ENCODE data around the gene RERE. TPM values are rescaled to one million over a fixed set of nuclear protein-coding genes. Genes with fewer than 3 reads are reported as not detected.

Gene RERE
- total RNA-seq, 1 experiment from 2014 or later = 40.6 TPM

- ChIA-PET POLR2A (no interaction called here), RAD21 (ENCODE audit: low non-redundant PET in 1 of 2, low total read pairs in 2 of 2, uncharacterized antibody in 2 of 2, unreplicated experiment in 2 of 2) (no interaction called here)
- no peak overlapping the region for H3K27ac ChIP-seq (ENCODE audit: low read depth, low read length)
Observed at GRCh38 chr1:8389958-8390535, 427.4 kb downstream of the RERE start.

More at GRCh38 chr1:8389958-8390535, 427.4 kb downstream of the RERE start:
- Histone ChIP-seq H3K4me2 (ENCODE audit: low read length) (no peak overlapping the region), H4K20me1 (ENCODE audit: insufficient read depth) (no peaks in the 10 kb centered on the region), H3K79me2 (ENCODE audit: insufficient read depth, low read length) (peaks cover 4% of the 10 kb centered on the region), H3K9me3 (ENCODE audit: control insufficient read depth in 1 of 2, insufficient read depth in 1 of 2, low read depth in 1 of 2, low read length in 2 of 2) (no peaks in the 10 kb centered on the region), H2AFZ (ENCODE audit: low read depth, low read length, poor library complexity, severe bottlenecking) (no peak overlapping the region), H3K9me2 (ENCODE audit: insufficient read depth) (no peaks in the 10 kb centered on the region), H3K27me3 (ENCODE audit: insufficient read depth, low read length) (no peaks in the 10 kb centered on the region), H3K36me3 (ENCODE audit: control insufficient read depth in 1 of 2, insufficient read depth in 2 of 2, low read length in 2 of 2) (no peaks in the 10 kb centered on the region), H3K4me3 (replicated peaks in 1 of 2; ENCODE audit: low read depth in 1 of 2, low read length in 2 of 2) (no peak overlapping the region), H3K9ac (ENCODE audit: low read length) (no peak overlapping the region), H3K4me1 (ENCODE audit: control insufficient read depth in 1 of 2, insufficient read depth in 2 of 2, low read length in 2 of 2) (peaks cover 0 to 4% of the 10 kb centered on the region in 2 experiments; a peak in 1 of 4 replicates)
- no peak for ATAC-seq
- TF ChIP-seq FOSL1 (IDR thresholded peaks at IDR 0.05; ENCODE audit: low read depth) (no peak), ZBTB33 (IDR thresholded peaks at IDR 0.05; ENCODE audit: extremely low read depth, insufficient replicate concordance, low read length) (no peak), SRF (IDR thresholded peaks at IDR 0.05; ENCODE audit: low read depth) (no peak), EZH2 (IDR thresholded peaks at IDR 0.05) (no peak), EGR1 (IDR thresholded peaks at IDR 0.05; ENCODE audit: low read depth) (no peak), ZFX (IDR thresholded peaks at IDR 0.05) (no peak), EZH2phosphoT487 (IDR thresholded peaks at IDR 0.05; ENCODE audit: borderline replicate concordance) (no peak), RAD21 (IDR thresholded peaks at IDR 0.05; ENCODE audit: low read depth) (no peak), MAX (IDR thresholded peaks at IDR 0.05) (no peak), ELF1 (IDR thresholded peaks at IDR 0.05; ENCODE audit: borderline replicate concordance, low read depth) (no peak), POLR2AphosphoS5 (IDR thresholded peaks at IDR 0.05; ENCODE audit: low read depth, low read length) (no peak), YY1 (IDR thresholded peaks at IDR 0.05; ENCODE audit: extremely low read depth, insufficient replicate concordance, low read depth, low read length) (no peak), TCF7L2 (IDR thresholded peaks at IDR 0.05; ENCODE audit: borderline replicate concordance, extremely low read depth, insufficient read depth, insufficient read length) (no peak), CEBPB (IDR thresholded peaks at IDR 0.05; ENCODE audit: low read depth) (no peak), POLR2A (IDR thresholded peaks at IDR 0.05; ENCODE audit: borderline replicate concordance, extremely low read depth, insufficient read depth, insufficient read length) (no peak), ZNF274 (IDR thresholded peaks at IDR 0.05; ENCODE audit: low read depth, low read length) (no peak), CTCF (IDR thresholded peaks at IDR 0.05 in 2 of 3, conservative IDR thresholded peaks at IDR 0.05 in 1 of 3; ENCODE audit: borderline replicate concordance in 1 of 3, insufficient read depth in 1 of 3, low read depth in 2 of 3, low read length in 2 of 3) (no peak), CBX3 (IDR thresholded peaks at IDR 0.05; ENCODE audit: low read depth) (no peak), SP1 (IDR thresholded peaks at IDR 0.05; ENCODE audit: low read depth) (no peak)
- CTCF ChIA-PET = no interaction called here
- intact Hi-C loops (cut with micrococcal nuclease) = no loop called here
- no TSS peak for BruUV-seq (replicated peaks)
- no peak for DNase-seq (ENCODE audit: low read depth, low spot score)
